ENCODE results near the gene RNU7-1. TPM values are rescaled to one million over a fixed set of nuclear protein-coding genes. Genes with fewer than 3 reads are reported as not detected.

The RNU7-1 gene
- total RNA-seq, 1 donor from 2014 or later = not detected

GRCh38 chr12:6953442-6954315 is 10.1 kb downstream of the RNU7-1 start:
- DNase-seq (ENCODE audit: low spot score) = peak; percentile 73

GRCh38 chr12:6954316-6955107 is 10.9 kb downstream of the RNU7-1 start:
- no peak for DNase-seq (ENCODE audit: low spot score)

- DNase-seq (ENCODE audit: low spot score) = no peak
Observed at GRCh38 chr12:6955108-6956020, 11.7 kb downstream of the RNU7-1 start.

- no peak for DNase-seq (ENCODE audit: low spot score)
Observed at GRCh38 chr12:6956021-6956727, 12.6 kb downstream of the RNU7-1 start.

GRCh38 chr12:6957151-6957701 is 13.6 kb downstream of the RNU7-1 start:
- DNase-seq (ENCODE audit: low spot score) = no peak

- no peak for DNase-seq (ENCODE audit: low spot score)
Observed at GRCh38 chr12:6957741-6958608, 14.4 kb downstream of the RNU7-1 start.

- no peak for DNase-seq (ENCODE audit: low spot score)
Observed at GRCh38 chr12:6958609-6959057, 15.0 kb downstream of the RNU7-1 start.

- DNase-seq (ENCODE audit: low spot score) = no peak
Observed at GRCh38 chr12:6959058-6959804, 15.6 kb downstream of the RNU7-1 start.

GRCh38 chr12:6959805-6960592 is 16.4 kb downstream of the RNU7-1 start:
- no peak for DNase-seq (ENCODE audit: low spot score)

GRCh38 chr12:6960593-6961277 is 17.1 kb downstream of the RNU7-1 start:
- DNase-seq (ENCODE audit: low spot score) = no peak

GRCh38 chr12:6961278-6961694 is 17.7 kb downstream of the RNU7-1 start:
- DNase-seq (ENCODE audit: low spot score) = peak; percentile 81

GRCh38 chr12:6961695-6962284 is 18.2 kb downstream of the RNU7-1 start:
- DNase-seq (ENCODE audit: low spot score) = no peak

- DNase-seq (ENCODE audit: low spot score) = peak; percentile 86
Observed at GRCh38 chr12:6962285-6963015, 18.8 kb downstream of the RNU7-1 start.

GRCh38 chr12:6963016-6963731 is 19.6 kb downstream of the RNU7-1 start:
- peak; percentile 94 for DNase-seq (ENCODE audit: low spot score)

- no peak for DNase-seq (ENCODE audit: low spot score)
Observed at GRCh38 chr12:6963791-6964413, 20.3 kb downstream of the RNU7-1 start.
